Muscle layer of duodenum (tissue), 2 donors: ENCODE data around the gene EVI5.

Source experiments
- H3K27ac ChIP-seq: one replicate; pipeline ENCODE4 v1.7.0; 2013; ENCODE audit warnings: mild to moderate bottlenecking, low read length
- H3K27me3 ChIP-seq: one replicate; pipeline ENCODE4 v1.7.0; 2013; ENCODE audit warnings: low read depth, mild to moderate bottlenecking, control low read depth, low read length
- H3K36me3 ChIP-seq, 2 donors: one replicate each; pipeline ENCODE4 v1.7.0; 2013; ENCODE audit warnings: low read length in 2 of 2, control low read depth in 1 of 2, mild to moderate bottlenecking in 1 of 2; ENCODE audit not compliant: insufficient read depth in 2 of 2, control insufficient read depth in 1 of 2
- H3K4me1 ChIP-seq, 2 donors: one replicate each; pipeline ENCODE4 v1.7.0; 2013; ENCODE audit warnings: low read length in 2 of 2, mild to moderate bottlenecking in 2 of 2, control low read depth in 1 of 2, moderate library complexity in 1 of 2; ENCODE audit not compliant: insufficient read depth in 2 of 2, control insufficient read depth in 1 of 2
- H3K4me3 ChIP-seq, 2 donors: one replicate each; pipeline ENCODE4 v1.7.0; 2013; ENCODE audit warnings: low read length in 2 of 2, low read depth in 1 of 2, mild to moderate bottlenecking in 1 of 2
- H3K9me3 ChIP-seq, 2 donors: one replicate each; pipeline ENCODE4 v1.7.0; 2013; ENCODE audit warnings: low read length in 2 of 2, control low read depth in 1 of 2, mild to moderate bottlenecking in 1 of 2; ENCODE audit not compliant: control insufficient read depth in 1 of 2
- donor health status: healthy.

The EVI5 gene

DNA sequence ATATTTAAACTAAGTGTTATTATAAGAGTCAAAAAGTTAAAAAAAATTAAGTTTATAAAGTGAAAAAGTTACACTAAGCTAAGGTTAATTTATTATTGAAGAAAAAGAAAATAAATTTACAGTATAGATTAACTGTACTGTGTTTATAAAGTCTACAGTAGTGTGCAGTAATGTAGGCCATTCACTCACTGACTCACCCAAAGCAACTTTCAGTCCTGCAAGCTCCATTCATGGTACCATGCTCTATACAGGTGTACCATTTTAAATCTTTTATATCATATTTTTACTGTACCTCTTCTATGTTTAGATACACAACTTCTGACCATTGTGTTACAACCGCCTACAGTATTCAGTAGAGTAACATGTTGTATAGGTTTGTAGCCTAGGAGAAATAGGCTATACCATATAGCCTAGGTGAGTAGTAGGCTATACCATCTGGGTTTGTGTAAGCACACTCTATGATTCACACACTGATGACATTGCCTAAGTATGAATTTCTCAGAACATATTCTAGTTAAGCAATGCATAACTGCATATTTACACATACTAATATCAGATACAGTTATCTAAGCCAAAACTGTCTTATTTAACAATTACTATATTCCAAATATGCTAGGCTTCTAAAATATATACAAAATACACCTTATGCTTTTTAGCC, 217.6 kb downstream of the EVI5 start:
- no peaks in the 10 kb centered on the region for H3K36me3 ChIP-seq
- H3K27ac ChIP-seq: no peak overlapping the region
- no peaks in the 10 kb centered on the region for H3K27me3 ChIP-seq
- no peak overlapping the region for H3K4me3 ChIP-seq
- no peaks in the 10 kb centered on the region for H3K9me3 ChIP-seq
- no peaks in the 10 kb centered on the region for H3K4me1 ChIP-seq

DNA sequence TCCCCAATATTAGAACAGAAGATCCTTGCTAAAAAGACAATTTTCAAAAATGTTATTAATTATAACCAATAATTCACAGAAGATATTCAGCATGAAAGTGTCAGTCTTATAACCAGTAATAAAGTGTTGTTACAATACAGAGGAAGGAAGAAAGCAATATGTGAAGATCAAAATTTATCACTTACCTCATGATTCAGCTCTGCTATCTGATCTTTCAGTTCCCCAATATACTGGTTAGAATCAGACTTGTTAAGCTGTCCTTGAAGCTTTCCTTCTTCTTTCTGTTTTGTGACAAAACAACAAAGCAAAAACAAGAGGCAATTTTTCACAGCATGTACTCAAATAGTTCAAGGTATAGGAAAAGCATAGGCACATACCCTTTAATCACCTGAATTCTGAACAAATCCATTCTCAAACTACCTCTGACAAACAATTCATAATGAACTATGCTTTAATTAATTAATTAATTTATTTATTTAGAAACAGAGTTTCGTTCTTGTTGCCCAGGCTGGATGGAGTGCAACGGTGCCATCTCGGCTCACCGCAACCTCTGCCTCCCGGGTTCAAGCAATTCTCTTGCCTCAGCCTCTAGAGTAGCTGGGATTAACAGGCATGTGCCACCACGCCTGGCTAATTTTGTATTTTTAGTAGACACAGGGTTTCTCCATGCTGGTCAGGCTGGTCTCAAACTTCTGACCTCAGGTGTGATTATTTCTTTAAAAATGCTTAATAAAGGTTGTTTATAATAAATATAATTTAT, 221.3 kb downstream of the EVI5 start:
- Histone ChIP-seq H3K27ac (no peak overlapping the region), H3K4me1 (no peaks in the 10 kb centered on the region), H3K4me3 (no peak overlapping the region), H3K27me3 (no peaks in the 10 kb centered on the region), H3K9me3 (no peaks in the 10 kb centered on the region), H3K36me3 (no peaks in the 10 kb centered on the region)

DNA sequence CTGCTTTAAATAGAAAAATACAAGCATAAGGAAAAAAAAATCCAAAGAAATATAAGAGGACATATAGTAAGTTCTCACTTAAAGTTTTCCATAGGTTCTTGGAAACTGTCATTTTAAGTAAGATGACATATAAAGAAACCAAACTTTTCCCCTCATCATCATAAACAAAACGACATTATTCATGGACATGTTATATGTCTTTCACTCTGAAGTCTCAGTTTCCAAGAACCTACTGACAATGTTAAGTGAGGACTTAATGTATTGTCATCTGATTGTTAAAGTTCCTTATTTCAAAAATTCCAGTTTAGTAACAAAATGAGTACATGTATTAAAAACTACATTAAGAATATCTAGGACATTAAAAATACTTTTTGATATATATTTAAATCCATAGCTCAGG, 228.6 kb downstream of the EVI5 start:
- Histone ChIP-seq H3K4me3 (no peak overlapping the region), H3K27me3 (no peaks in the 10 kb centered on the region), H3K36me3 (peaks cover 0 to 4% of the 10 kb centered on the region in 2 donors), H3K4me1 (no peaks in the 10 kb centered on the region), H3K27ac (no peak overlapping the region), H3K9me3 (no peaks in the 10 kb centered on the region)

DNA sequence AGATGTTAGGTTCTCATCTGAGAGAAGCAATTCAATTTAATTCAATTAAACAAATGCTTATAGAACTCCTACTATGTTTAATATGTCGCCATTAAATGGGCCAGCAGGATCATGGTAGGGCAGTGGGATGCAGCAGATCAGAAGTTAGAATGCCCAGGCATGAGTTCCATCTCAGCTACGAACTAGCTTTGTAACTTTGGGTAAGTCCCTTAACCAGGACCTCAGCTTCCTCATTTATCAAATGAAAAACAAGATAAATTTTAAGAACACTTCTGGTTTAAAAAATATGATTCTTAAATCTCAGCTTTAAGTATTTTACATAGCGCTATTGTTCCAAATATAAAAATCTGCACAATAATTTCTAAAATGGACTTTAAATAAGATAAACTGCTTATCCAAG, 230.7 kb downstream of the EVI5 start:
- H3K4me1 ChIP-seq: no peaks in the 10 kb centered on the region
- H3K9me3 ChIP-seq: no peaks in the 10 kb centered on the region
- peaks cover 0 to 4% of the 10 kb centered on the region in 2 donors for H3K36me3 ChIP-seq
- no peaks in the 10 kb centered on the region for H3K27me3 ChIP-seq
- no peak overlapping the region for H3K27ac ChIP-seq
- no peak overlapping the region for H3K4me3 ChIP-seq

DNA sequence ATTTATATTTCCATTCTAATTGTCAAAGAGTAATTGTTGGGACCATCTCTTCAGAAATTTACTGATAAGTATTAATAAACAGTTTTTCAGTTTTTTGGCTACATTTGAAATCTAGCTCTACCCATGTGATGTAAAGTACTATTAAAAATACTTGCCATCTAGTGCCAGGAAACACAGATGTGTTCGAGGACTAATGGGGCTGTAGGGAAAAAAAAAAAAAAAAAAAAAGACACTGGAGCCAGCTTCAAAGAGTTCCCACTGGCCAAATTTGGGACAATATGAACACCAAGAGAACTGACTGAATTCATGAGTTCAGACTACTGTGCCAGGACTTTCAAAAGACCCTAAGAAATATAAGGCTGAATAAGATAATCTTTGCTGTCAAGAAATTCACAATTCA, 233.0 kb downstream of the EVI5 start:
- Histone ChIP-seq H3K9me3 (no peaks in the 10 kb centered on the region), H3K27me3 (no peaks in the 10 kb centered on the region), H3K36me3 (peaks cover 0 to 4% of the 10 kb centered on the region in 2 donors), H3K27ac (no peak overlapping the region), H3K4me1 (no peaks in the 10 kb centered on the region), H3K4me3 (no peak overlapping the region)

DNA sequence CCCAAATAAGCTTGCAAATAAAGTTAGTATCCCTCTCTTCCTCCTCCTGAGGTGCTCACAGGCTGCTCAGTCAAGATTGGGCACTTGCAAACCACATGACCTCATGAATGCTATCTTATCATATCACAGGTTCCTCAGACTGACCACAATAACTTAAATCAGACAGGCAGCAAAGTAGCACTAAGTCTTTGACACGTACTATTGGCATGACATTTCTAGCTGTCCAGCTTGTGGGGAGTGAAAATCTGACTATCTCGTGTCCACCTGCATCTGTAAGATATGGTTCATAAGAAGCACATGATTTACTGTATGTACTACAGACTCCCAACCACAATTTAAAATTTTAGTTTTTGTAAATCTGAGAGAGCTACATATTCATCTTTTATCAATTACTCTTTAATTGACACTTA, 240.1 kb downstream of the EVI5 start:
- Histone ChIP-seq H3K27me3 (no peaks in the 10 kb centered on the region), H3K4me3 (no peak overlapping the region), H3K9me3 (no peaks in the 10 kb centered on the region), H3K36me3 (no peaks in the 10 kb centered on the region), H3K27ac (no peak overlapping the region), H3K4me1 (no peaks in the 10 kb centered on the region)

DNA sequence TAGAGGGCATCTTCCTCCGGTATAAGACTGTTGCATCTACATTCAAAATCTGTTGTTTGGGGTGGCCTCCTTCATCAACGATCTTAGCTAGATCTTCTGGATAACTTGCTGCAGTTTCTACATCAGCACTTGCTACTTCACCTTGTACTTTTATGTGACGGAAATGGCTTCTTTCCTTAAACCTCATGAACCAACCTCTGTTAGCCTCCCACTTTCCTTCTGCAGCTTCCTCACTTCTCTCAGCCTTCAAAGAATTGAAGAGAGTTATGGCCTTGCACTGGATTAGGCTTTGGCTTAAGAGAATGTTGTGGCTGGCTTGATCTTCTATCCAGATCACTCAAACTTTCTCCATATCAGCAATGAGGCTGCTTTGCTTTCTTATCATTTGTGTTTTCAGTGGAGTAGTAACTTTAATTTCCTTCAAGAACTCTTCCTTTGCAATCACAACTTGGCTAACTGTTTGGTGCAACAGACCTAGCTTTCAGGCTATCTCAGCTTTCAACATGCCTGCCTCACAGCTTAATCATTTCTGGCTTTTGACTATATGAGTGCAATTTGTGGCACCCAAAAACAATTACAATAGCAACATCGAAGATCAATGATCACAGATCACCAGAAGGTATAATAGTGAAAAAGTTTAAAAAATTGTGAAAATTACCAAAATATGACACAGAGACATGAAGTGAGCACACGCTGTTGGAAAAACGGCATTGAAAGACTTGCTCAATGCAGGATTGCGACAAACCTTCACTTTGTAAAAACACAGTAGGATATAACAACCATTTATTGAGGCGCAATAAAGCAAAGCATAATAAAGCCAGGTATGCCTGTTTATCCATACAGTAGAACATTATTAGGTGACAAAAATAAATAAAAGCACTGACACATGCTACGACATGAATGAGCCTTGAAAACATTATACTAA, 241.5 kb downstream of the EVI5 start:
- Histone ChIP-seq H3K27me3 (no peaks in the 10 kb centered on the region), H3K27ac (no peak overlapping the region), H3K4me3 (no peak overlapping the region), H3K36me3 (no peaks in the 10 kb centered on the region), H3K9me3 (no peaks in the 10 kb centered on the region), H3K4me1 (no peaks in the 10 kb centered on the region)

DNA sequence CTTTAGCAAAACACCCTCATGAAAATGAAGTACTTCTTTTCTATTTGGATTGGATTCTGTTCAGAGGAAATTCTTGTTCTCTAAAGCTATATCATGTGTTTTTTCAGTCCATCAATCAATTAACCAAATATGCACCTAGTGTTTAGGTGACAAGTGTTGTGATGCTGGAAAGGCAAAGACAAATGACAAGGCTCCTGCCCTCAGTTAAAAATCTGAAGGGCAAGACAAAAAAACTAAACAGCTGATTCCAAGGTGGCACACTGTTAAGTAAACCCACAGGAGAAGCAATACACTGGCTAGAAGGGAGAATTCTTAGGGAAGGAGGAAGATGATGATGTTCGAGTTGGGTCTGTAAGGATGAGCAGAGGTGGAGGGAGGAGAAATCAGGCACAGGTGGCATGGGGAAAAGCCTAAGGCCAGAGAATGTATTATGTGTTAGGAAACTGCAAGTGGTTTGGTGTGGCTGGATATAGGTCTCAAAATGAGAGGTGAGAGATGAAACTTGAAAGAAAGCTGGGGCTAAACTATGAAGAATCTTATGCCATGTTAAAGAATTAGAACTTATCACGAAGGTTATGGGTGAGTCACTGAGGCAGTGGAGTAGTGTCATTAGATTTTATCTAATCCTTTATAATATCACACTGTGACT, 246.4 kb downstream of the EVI5 start:
- Histone ChIP-seq H3K27ac (no peak overlapping the region), H3K9me3 (no peaks in the 10 kb centered on the region), H3K4me1 (no peaks in the 10 kb centered on the region), H3K27me3 (no peaks in the 10 kb centered on the region), H3K4me3 (no peak overlapping the region), H3K36me3 (no peaks in the 10 kb centered on the region)

DNA sequence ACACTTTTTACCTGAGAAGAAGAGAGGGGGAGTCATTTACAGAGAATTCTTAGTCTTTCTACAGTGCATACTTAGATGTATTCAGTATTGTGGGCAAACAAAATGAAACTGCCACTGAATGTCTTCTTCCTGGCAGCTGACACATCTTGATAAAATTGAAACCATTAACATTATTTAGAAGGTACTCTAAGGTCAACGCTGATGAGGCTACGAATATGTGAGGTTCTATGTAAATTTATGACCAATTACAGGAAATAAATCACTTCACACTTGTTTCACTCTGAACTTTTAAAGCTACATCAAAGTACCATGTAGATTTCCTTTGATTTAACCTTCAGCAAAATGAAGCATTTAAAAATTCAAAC, 246.9 kb downstream of the EVI5 start:
- no peaks in the 10 kb centered on the region for H3K4me1 ChIP-seq
- no peak overlapping the region for H3K27ac ChIP-seq
- H3K27me3 ChIP-seq: no peaks in the 10 kb centered on the region
- no peaks in the 10 kb centered on the region for H3K9me3 ChIP-seq
- no peaks in the 10 kb centered on the region for H3K36me3 ChIP-seq
- H3K4me3 ChIP-seq: no peak overlapping the region

DNA sequence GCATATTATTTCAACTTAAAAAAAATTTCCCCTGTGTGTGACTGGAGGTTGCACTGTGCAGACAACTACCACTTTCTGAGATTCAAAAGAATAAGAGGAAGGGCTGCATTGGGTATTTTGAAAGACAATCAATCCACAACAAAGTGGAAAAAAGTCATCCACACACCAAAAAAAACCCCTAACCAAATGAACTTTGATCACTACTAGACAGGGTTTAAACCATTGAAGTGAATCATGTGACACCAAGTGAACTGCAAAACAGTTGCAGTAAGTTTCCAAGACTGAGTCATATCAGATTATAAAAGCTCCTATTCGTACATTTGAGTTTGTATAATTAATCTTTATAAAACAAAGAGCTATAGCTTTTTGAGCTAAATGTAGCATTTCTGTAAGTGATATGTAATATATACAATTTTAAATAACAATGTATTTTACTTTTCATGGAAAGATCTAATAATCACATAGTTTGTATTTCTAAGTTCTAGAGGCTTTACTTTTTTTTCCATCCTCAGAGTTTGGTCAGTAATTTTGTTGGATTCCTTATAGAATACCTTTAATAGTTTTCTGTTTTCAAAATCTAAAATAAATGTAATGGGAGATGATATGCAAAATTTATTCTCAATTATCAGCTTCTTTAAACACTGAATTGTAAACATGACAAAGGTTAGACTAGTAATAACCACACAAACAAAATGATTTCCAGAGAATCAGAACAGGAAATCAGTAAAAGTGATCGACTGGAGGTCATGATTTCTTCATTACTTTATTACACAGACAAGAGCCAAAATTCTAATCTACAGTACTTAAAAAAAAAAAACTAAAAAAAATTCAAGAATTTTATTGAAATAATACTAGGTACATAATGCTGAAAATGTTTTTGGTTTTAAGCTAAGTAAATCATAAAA, 247.7 kb downstream of the EVI5 start:
- no peak overlapping the region for H3K27ac ChIP-seq
- no peaks in the 10 kb centered on the region for H3K9me3 ChIP-seq
- no peak overlapping the region for H3K4me3 ChIP-seq
- no peaks in the 10 kb centered on the region for H3K36me3 ChIP-seq
- H3K4me1 ChIP-seq: no peaks in the 10 kb centered on the region
- no peaks in the 10 kb centered on the region for H3K27me3 ChIP-seq
